ENCODE measurements around the gene UBL4B.

The UBL4B gene

DNA sequence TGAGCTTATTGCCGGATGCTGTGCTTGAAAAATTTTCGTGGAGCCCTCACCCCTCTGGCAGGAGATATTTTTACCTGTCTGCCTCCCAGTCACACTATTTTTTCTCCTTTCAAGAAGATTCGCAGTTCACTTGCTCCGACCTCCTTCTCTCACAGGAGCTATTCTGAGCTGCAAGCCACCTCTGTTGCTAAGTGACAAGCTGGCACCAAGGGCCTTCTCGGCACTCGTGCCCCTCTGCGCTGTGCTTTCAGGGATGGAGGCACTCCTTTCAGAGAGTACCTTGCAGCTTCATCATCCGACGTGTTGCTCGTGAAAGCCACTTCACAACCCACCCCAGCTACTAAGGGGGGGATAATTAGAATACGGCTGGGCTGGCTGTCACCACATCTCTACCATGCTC is 49.6 kb downstream of the UBL4B start:
- H3K9ac ChIP-seq (ENCODE audit: low read length): no peak overlapping the region
- WGBS: 74% methylated on average over 8 of the region's 11 CpGs
- H3K18ac ChIP-seq (ENCODE audit: low read depth in 1 of 2, low read length in 2 of 2): no peak overlapping the region
- DNase-seq: no peak
- no peaks in the 10 kb centered on the region for H3K79me1 ChIP-seq (replicated peaks; ENCODE audit: low read length, poor library complexity, severe bottlenecking)
- no peak overlapping the region for H2AFZ ChIP-seq (ENCODE audit: low read depth, low read length)
- no peak overlapping the region for H2BK12ac ChIP-seq (ENCODE audit: low read length in 2 of 2)
- H3K23ac ChIP-seq (ENCODE audit: low read length in 2 of 2): no peak overlapping the region
- H3K4me2 ChIP-seq (ENCODE audit: low read length, poor library complexity, severe bottlenecking): no peak overlapping the region
- no peak overlapping the region for H2BK120ac ChIP-seq (ENCODE audit: low read depth, low read length)
- H3K27ac ChIP-seq (ENCODE audit: low read length, poor library complexity, severe bottlenecking): no peak overlapping the region
- H2BK5ac ChIP-seq (ENCODE audit: low read depth, low read length, poor library complexity, severe bottlenecking): no peak overlapping the region
- H3K4me3 ChIP-seq (ENCODE audit: insufficient read depth in 1 of 2, low read depth in 1 of 2, low read length in 2 of 2): no peak overlapping the region
- H4K8ac ChIP-seq (ENCODE audit: low read length): no peak overlapping the region
- H3K9me3 ChIP-seq (ENCODE audit: control insufficient read depth, low read length): no peaks in the 10 kb centered on the region
- no peak overlapping the region for H2AK5ac ChIP-seq (ENCODE audit: low read length, severe bottlenecking)
- no peaks in the 10 kb centered on the region for H3K36me3 ChIP-seq (ENCODE audit: control insufficient read depth in 1 of 2, insufficient read depth in 2 of 2, low read depth in 1 of 2, low read length in 2 of 2)
- no peak overlapping the region for H3K4ac ChIP-seq (ENCODE audit: low read depth in 1 of 2, low read length in 2 of 2)
- peaks cover 23 to 65% of the 10 kb centered on the region in 2 experiments for H3K27me3 ChIP-seq (ENCODE audit: control insufficient read depth in 1 of 2, insufficient read depth in 1 of 2, low read length in 2 of 2)
- H3K14ac ChIP-seq (ENCODE audit: low read length in 2 of 2): no peak overlapping the region
- H4K91ac ChIP-seq (ENCODE audit: low read length): no peak overlapping the region
- H2BK15ac ChIP-seq (ENCODE audit: low read depth, poor library complexity, severe bottlenecking): no peak overlapping the region
- H3K4me1 ChIP-seq (ENCODE audit: control insufficient read depth, insufficient read depth, low read depth, low read length): no peaks in the 10 kb centered on the region

Data from mesenchymal stem cell (in vitro differentiated cells and primary cell).